Peyer's patch (tissue), 4 donors: ENCODE measurements around the gene TMEM39B. TPM values are rescaled to one million over a fixed set of nuclear protein-coding genes. Genes with fewer than 3 reads are reported as not detected.

ENCODE experiments used
- DNase-seq, 3 donors: peaks; one replicate each; pipeline ENCODE4 v3.0.0-alpha.2; 2017 to 2019
- H3K27ac ChIP-seq, 4 donors: fragments of 200-600 bp; sonication (generic); one replicate each; pipeline ENCODE4 v1.5.1; 2016 to 2019
- H3K27me3 ChIP-seq, 2 donors: fragments of 200-600 bp; sonication (generic); one replicate each; pipeline ENCODE4 v1.5.1; 2019
- H3K36me3 ChIP-seq, 3 donors: fragments of 200-600 bp; sonication (generic); one replicate each; pipeline ENCODE4 v1.5.1; 2016 to 2019
- H3K4me1 ChIP-seq, 4 donors: fragments of 200-600 bp; sonication (generic); one replicate each; pipeline ENCODE4 v1.5.1; 2016 to 2019
- H3K4me3 ChIP-seq, 4 donors: fragments of 200-600 bp; sonication (generic); 1 replicate in 3 of 4; 2 replicates in 1 of 4; pipeline ENCODE4 v1.5.1; 2016 to 2019; ENCODE audit warnings: mild to moderate bottlenecking in 1 of 4
- H3K9me3 ChIP-seq, 4 donors: fragments of 200-600 bp; sonication (generic); one replicate each; pipeline ENCODE4 v1.5.1; 2016 to 2019; ENCODE audit warnings: mild to moderate bottlenecking in 1 of 4
- CTCF ChIP-seq, 6 experiments: fragments of 450-650 bp in 4 of 6; fragments of 200-600 bp in 2 of 6; sonication (generic) in 1 of 6; IDR thresholded peaks; one replicate each; pipeline ENCODE4 v1.5.1; 2017 to 2019; ENCODE audit warnings: antibody characterized with exemption in 6 of 6, mild to moderate bottlenecking in 3 of 6, moderate library complexity in 1 of 6
- POLR2A ChIP-seq, 2 donors: fragments of 450-650 bp; IDR thresholded peaks; one replicate each; pipeline ENCODE4 v1.5.1; 2017; ENCODE audit warnings: antibody characterized with exemption in 2 of 2, mild to moderate bottlenecking in 2 of 2, moderate library complexity in 2 of 2
- total RNA-seq, 4 donors: library from RNA; depleted of rRNA; stranded (reverse); fragments of >200 nt; gene quantifications; one replicate each; pipeline ENCODE4 v1.1.0, GENCODE V29; 2016

The TMEM39B gene
- total RNA-seq, 4 donors from 2014 or later, result 2.5 to 9.9 (median 6.6) TPM

GRCh38 chr1:32047701-32048100 lies 25.0 kb upstream of the TMEM39B start:
- Histone ChIP-seq H3K27me3 (no peaks in the 10 kb centered on the region), H3K4me1 (no peaks in the 10 kb centered on the region), H3K36me3 (peaks cover 0 to 40% (median 0%) of the 10 kb centered on the region in 3 donors), H3K27ac (no peak overlapping the region), H3K4me3 (no peak overlapping the region), H3K9me3 (no peaks in the 10 kb centered on the region)
- no peak for DNase-seq
- TF ChIP-seq POLR2A (IDR thresholded peaks at IDR 0.05) (no peak), CTCF (IDR thresholded peaks at IDR 0.05) (no peak)

- H3K36me3 ChIP-seq, result peaks cover 0 to 41% (median 0%) of the 10 kb centered on the region in 3 donors
- no peaks in the 10 kb centered on the region for H3K4me1 ChIP-seq
- no peak overlapping the region for H3K27ac ChIP-seq
- DNase-seq, result no peak
- no peak overlapping the region for H3K4me3 ChIP-seq
- no peaks in the 10 kb centered on the region for H3K9me3 ChIP-seq
- H3K27me3 ChIP-seq, result no peaks in the 10 kb centered on the region
- TF ChIP-seq CTCF (IDR thresholded peaks at IDR 0.05) (no peak), POLR2A (IDR thresholded peaks at IDR 0.05) (no peak)
These were observed 24.3 kb upstream of the TMEM39B start for GRCh38 chr1:32048440-32048839.

- Histone ChIP-seq H3K9me3 (no peaks in the 10 kb centered on the region), H3K4me1 (no peaks in the 10 kb centered on the region), H3K27ac (no peak overlapping the region), H3K27me3 (no peaks in the 10 kb centered on the region), H3K4me3 (no peak overlapping the region), H3K36me3 (peaks cover 0 to 72% (median 0%) of the 10 kb centered on the region in 3 donors)
- no peak for DNase-seq
- TF ChIP-seq CTCF (IDR thresholded peaks at IDR 0.05) (no peak), POLR2A (IDR thresholded peaks at IDR 0.05) (no peak)
These were observed 21.0 kb upstream of the TMEM39B start for GRCh38 chr1:32051706-32052105.

- no peak for DNase-seq
- Histone ChIP-seq H3K27ac (no peak overlapping the region), H3K27me3 (no peaks in the 10 kb centered on the region), H3K4me1 (no peaks in the 10 kb centered on the region), H3K36me3 (peaks cover 0 to 74% (median 0%) of the 10 kb centered on the region in 3 donors), H3K4me3 (no peak overlapping the region), H3K9me3 (no peaks in the 10 kb centered on the region)
- TF ChIP-seq POLR2A (IDR thresholded peaks at IDR 0.05), result no peak
- TF ChIP-seq CTCF (IDR thresholded peaks at IDR 0.05), result no peak
These were observed 19.9 kb upstream of the TMEM39B start for GRCh38 chr1:32052887-32053286.

- H3K4me1 ChIP-seq, result no peaks in the 10 kb centered on the region
- H3K27me3 ChIP-seq, result no peaks in the 10 kb centered on the region
- DNase-seq, result no peak
- H3K9me3 ChIP-seq, result no peaks in the 10 kb centered on the region
- no peak overlapping the region for H3K4me3 ChIP-seq
- H3K36me3 ChIP-seq, result peaks cover 0 to 83% (median 0%) of the 10 kb centered on the region in 3 donors
- TF ChIP-seq CTCF (IDR thresholded peaks at IDR 0.05) (no peak), POLR2A (IDR thresholded peaks at IDR 0.05) (no peak)
- no peak overlapping the region for H3K27ac ChIP-seq
These were observed 17.3 kb upstream of the TMEM39B start for GRCh38 chr1:32055416-32055815.

GRCh38 chr1:32056598-32056997 lies 16.1 kb upstream of the TMEM39B start:
- H3K4me3 ChIP-seq, result no peak overlapping the region
- DNase-seq, result no peak
- no peak overlapping the region for H3K27ac ChIP-seq
- H3K36me3 ChIP-seq, result peaks cover 0 to 84% (median 0%) of the 10 kb centered on the region in 3 donors
- no peaks in the 10 kb centered on the region for H3K4me1 ChIP-seq
- no peak for TF ChIP-seq POLR2A (IDR thresholded peaks at IDR 0.05)
- TF ChIP-seq CTCF (IDR thresholded peaks at IDR 0.05), result no peak
- H3K9me3 ChIP-seq, result no peaks in the 10 kb centered on the region
- H3K27me3 ChIP-seq, result no peaks in the 10 kb centered on the region
